B cell (primary cell): ENCODE measurements around the gene TRIM41. TPM values are rescaled to one million over a fixed set of nuclear protein-coding genes. Genes with fewer than 3 reads are reported as not detected.

Experiments
- ATAC-seq: fragments of 200-7000 bp; cut with Tn5 transposase; one replicate; pipeline ENCODE4 v1.10.0; 2021; ENCODE audit warnings: low read depth, mild to moderate bottlenecking, moderate number of reproducible peaks, moderate library complexity
- CTCF ChIA-PET: fragments of 350-600 bp; sonication (Branson Sonifier 250); formaldehyde crosslinking; loops from one replicate; lab custom pipeline; 2021; ENCODE audit warnings: antibody characterized with exemption, inconsistent platforms; lab: Charles Lee
- POLR2A ChIA-PET: fragments of 350-600 bp; sonication (Branson Sonifier 250); formaldehyde crosslinking; loops from one replicate; lab custom pipeline; 2021; ENCODE audit warnings: antibody characterized with exemption; lab: Charles Lee
- DNase-seq: peaks from one replicate; pipeline ENCODE4 v3.0.0; 2013
- H2AFZ ChIP-seq: 2 replicates; pipeline ENCODE4 v1.6.1; 2012; ENCODE audit warnings: mild to moderate bottlenecking, low read depth, low read length; ENCODE audit not compliant: insufficient read depth, poor library complexity, severe bottlenecking
- H3K27ac ChIP-seq, 2 donors: 1 replicate in 1 of 2; 2 replicates in 1 of 2; pipeline ENCODE4 v1.5.1; 2012 to 2013; ENCODE audit warnings: low read length in 2 of 2, mild to moderate bottlenecking in 2 of 2, moderate library complexity in 1 of 2
- H3K27me3 ChIP-seq, 4 experiments: fragments of 200-600 bp in 1 of 4; sonication (generic) in 1 of 4; replicated peaks in 1 of 4; 1 replicate in 2 of 4; 2 replicates in 2 of 4; pipeline versions ENCODE4 v1.6.1 to v1.7.0; 2013 to 2016; ENCODE audit warnings: low read length in 3 of 4, mild to moderate bottlenecking in 2 of 4, mixed read lengths in 1 of 4, moderate library complexity in 1 of 4; ENCODE audit not compliant: insufficient read depth in 4 of 4, control insufficient read depth in 3 of 4; ENCODE audit errors: control extremely low read depth in 1 of 4
- H3K36me3 ChIP-seq, 2 experiments: replicated peaks in 1 of 2; 1 replicate in 1 of 2; 2 replicates in 1 of 2; pipeline versions ENCODE4 v1.6.1 to v1.7.1; 2013; ENCODE audit warnings: low read length in 1 of 2; ENCODE audit not compliant: insufficient read depth in 2 of 2, control insufficient read depth in 1 of 2; ENCODE audit errors: control extremely low read depth in 1 of 2, extremely low read depth in 1 of 2
- H3K4me1 ChIP-seq, 2 donors: fragments of 200-600 bp in 1 of 2; sonication (generic) in 1 of 2; 1 replicate in 1 of 2; 2 replicates in 1 of 2; pipeline versions ENCODE4 v1.5.1 to v1.6.1; 2013 to 2017; ENCODE audit warnings: low read length in 2 of 2; ENCODE audit not compliant: control insufficient read depth in 2 of 2, insufficient read depth in 2 of 2
- H3K4me2 ChIP-seq: replicated peaks from 2 replicates; pipeline ENCODE3; 2012; ENCODE audit warnings: mild to moderate bottlenecking, low read depth, low read length; ENCODE audit not compliant: poor library complexity, severe bottlenecking
- H3K4me3 ChIP-seq, 5 experiments: fragments of 200-600 bp in 1 of 5; sonication (generic) in 1 of 5; 1 replicate in 3 of 5; 2 replicates in 2 of 5; pipeline versions ENCODE4 v1.5.1 to v1.7.0; 2011 to 2016; ENCODE audit warnings: low read length in 4 of 5, mild to moderate bottlenecking in 4 of 5, low read depth in 2 of 5, control low read depth in 1 of 5, moderate library complexity in 1 of 5; ENCODE audit not compliant: insufficient read depth in 1 of 5; ENCODE audit errors: control extremely low read depth in 1 of 5, extremely low read depth in 1 of 5
- H3K79me2 ChIP-seq: fragments of 200-600 bp; sonication (generic); one replicate; pipeline ENCODE4 v1.6.0; 2016; ENCODE audit warnings: low read length; ENCODE audit not compliant: control insufficient read depth, insufficient read depth
- H3K9ac ChIP-seq: fragments of 200-600 bp; sonication (generic); 2 replicates; pipeline ENCODE4 v1.6.1; 2017; ENCODE audit warnings: mild to moderate bottlenecking, low read length, moderate library complexity
- H3K9me3 ChIP-seq, 3 donors: one replicate each; pipeline versions ENCODE4 v1.6.1 to v1.7.1; 2013; ENCODE audit warnings: low read length in 2 of 3; ENCODE audit not compliant: control insufficient read depth in 2 of 3, insufficient read depth in 1 of 3; ENCODE audit errors: control extremely low read depth in 1 of 3
- H4K20me1 ChIP-seq: 2 replicates; pipeline ENCODE4 v1.6.0; 2012; ENCODE audit warnings: mild to moderate bottlenecking, low read length; ENCODE audit not compliant: insufficient read depth, control insufficient read depth, poor library complexity, severe bottlenecking
- H3K27ac Mint-ChIP-seq: one replicate; pipeline ENCODE4 v1.8.0; 2021; ENCODE audit warnings: mixed read lengths
- H3K27me3 Mint-ChIP-seq: one replicate; pipeline ENCODE4 v1.8.0; 2021; ENCODE audit warnings: mixed read lengths
- H3K4me1 Mint-ChIP-seq: one replicate; pipeline ENCODE4 v1.8.0; 2021; ENCODE audit warnings: mixed read lengths
- H3K4me3 Mint-ChIP-seq: one replicate; pipeline ENCODE4 v1.8.0; 2021; ENCODE audit warnings: mixed read lengths
- H3K9me3 Mint-ChIP-seq: one replicate; pipeline ENCODE4 v1.8.0; 2022; ENCODE audit warnings: mixed read lengths; ENCODE audit not compliant: insufficient read depth
- CTCF ChIP-seq: fragments of 200-600 bp; IDR thresholded peaks from one replicate; pipeline ENCODE4 v1.8.0; 2022; ENCODE audit warnings: antibody characterized with exemption, mild to moderate bottlenecking
- EZH2 ChIP-seq: IDR thresholded peaks from 2 replicates; pipeline ENCODE4 v1.6.1; 2012; ENCODE audit warnings: borderline replicate concordance, low read depth, mild to moderate bottlenecking, moderate library complexity, low read length; ENCODE audit not compliant: insufficient read depth, poor library complexity, severe bottlenecking
- WGBS: methylation state at CpG from one replicate; pipeline ENCODE4 v1.1.5; 2013; ENCODE audit warnings: missing lambda C conversion rate; ENCODE audit not compliant: insufficient coverage; 5-methylcytosine and 5-hydroxymethylcytosine counted together
- intact Hi-C: fragments of 100-400 bp; cut with micrococcal nuclease; formaldehyde crosslinking; loops from one replicate; pipeline ENCODE4 v1.10.0; 2022
- polyA plus RNA-seq: library from polyadenylated mRNA; depleted of rRNA; stranded (reverse); fragments of >200 nt; gene quantifications from 2 replicates; pipeline ENCODE4 v1.2.3, GENCODE V29; 2012
- total RNA-seq, 2 donors: library from RNA; stranded (reverse); fragments of 120-200 nt in 1 of 2; gene quantifications; 1 replicate in 1 of 2; 2 replicates in 1 of 2; pipeline versions ENCODE4 v1.2.3 to v1.2.4, GENCODE V29; 2013 to 2022

The TRIM41 gene
- total and polyA plus RNA-seq, 2 donors (not counting 1 experiment from before 2014, with no cell fraction given), result 28.4 to 44.3 TPM

- Histone ChIP-seq H3K27me3 (no peaks in the 10 kb centered on the region), H2AFZ (no peak overlapping the region), H3K4me3 (peak overlapping the region in 2 of 5 experiments; percentile 57 to 76), H3K36me3 (no peaks in the 10 kb centered on the region), H3K79me2 (no peaks in the 10 kb centered on the region), H3K4me2 (peak overlapping the region; percentile 96), H4K20me1 (no peaks in the 10 kb centered on the region), H3K27ac (no peak overlapping the region), H3K4me1 (peaks cover 8 to 52% of the 10 kb centered on the region in 2 donors), H3K9ac (peak overlapping the region; percentile 66), H3K9me3 (peaks cover 0 to 17% (median 0%) of the 10 kb centered on the region in 3 donors)
- TF ChIP-seq EZH2, result no peak
- no peak for TF ChIP-seq CTCF
- peak; percentile 25 for DNase-seq
- Mint-ChIP-seq H3K4me1 (peaks cover 50% of the 10 kb centered on the region), H3K4me3 (peak overlapping the region; percentile 92), H3K9me3 (no peaks in the 10 kb centered on the region), H3K27me3 (peaks cover 6% of the 10 kb centered on the region), H3K27ac (peak overlapping the region; percentile 95)
- ChIA-PET CTCF (interaction anchor here (0.6 to 4.1 kb wide), 23 partner anchors 10 to 400 kb away, joined by 3 to 24 read pairs (median 5); partner anchors contain the start of genes RACK1, TRIM41, TRIM52 and TRIM7), POLR2A (interaction anchor here (0.8 to 2.5 kb wide), 8 partner anchors 11 to 375 kb away, joined by 3 to 17 read pairs (median 4); partner anchors contain the start of genes RACK1, TRIM41 and TRIM52)
- no peak for ATAC-seq
- intact Hi-C loops, result loop anchor here (1.0 kb wide), 2 partner anchors 26 to 38 kb away; partner anchors contain the start of gene TRIM41
- 96% methylated on average over 9 of the region's 16 CpGs for whole genome bisulfite sequencing
Observed at GRCh38 chr5:181184845-181185216, 38.2 kb upstream of the TRIM41 start.

- Histone ChIP-seq H3K4me3 (no peak overlapping the region), H3K4me1 (peaks cover 8 to 52% of the 10 kb centered on the region in 2 donors), H3K79me2 (no peaks in the 10 kb centered on the region), H3K36me3 (no peaks in the 10 kb centered on the region), H3K9me3 (peaks cover 0 to 20% (median 0%) of the 10 kb centered on the region in 3 donors), H2AFZ (no peak overlapping the region), H4K20me1 (no peaks in the 10 kb centered on the region), H3K27ac (no peak overlapping the region), H3K27me3 (no peaks in the 10 kb centered on the region), H3K4me2 (no peak overlapping the region), H3K9ac (no peak overlapping the region)
- Mint-ChIP-seq H3K9me3 (no peaks in the 10 kb centered on the region), H3K4me3 (no peak overlapping the region), H3K27ac (peak overlapping the region; percentile 10), H3K27me3 (peaks cover 6% of the 10 kb centered on the region), H3K4me1 (peaks cover 50% of the 10 kb centered on the region)
- ATAC-seq, result no peak
- ChIA-PET CTCF (interaction anchor here (0.5 to 4.1 kb wide), 12 partner anchors 10 to 401 kb away, joined by 3 to 24 read pairs (median 6); partner anchors contain the start of genes TRIM41 and TRIM52), POLR2A (interaction anchor here (1.1 to 2.5 kb wide), 4 partner anchors 13 to 76 kb away, joined by 4 to 17 read pairs (median 6); partner anchors contain the start of genes TRIM41 and TRIM52)
- TF ChIP-seq EZH2 (no peak), CTCF (no peak)
- 96% methylated on average over 12 of the region's 13 CpGs for WGBS
- DNase-seq, result no peak
- intact Hi-C loops, result no loop called here
Observed at GRCh38 chr5:181185560-181185959, 37.5 kb upstream of the TRIM41 start.
